Measurements from ENCODE around the gene CDIPT. TPM values are rescaled to one million over a fixed set of nuclear protein-coding genes. Genes with fewer than 3 reads are reported as not detected.
A peak's percentile ranks its signal among the peaks of the same experiment; 100 is the strongest.

The CDIPT gene
- total RNA-seq, 1 experiment from 2014 or later: 60.5 TPM

- Histone ChIP-seq H3K79me2 (ENCODE audit: low read length) (no peaks in the 10 kb centered on the region), H3K4me1 (ENCODE audit: insufficient read depth, low read length) (no peaks in the 10 kb centered on the region), H3K27ac (ENCODE audit: low read length) (no peak overlapping the region), H3F3A (ENCODE audit: low read length, unreplicated experiment) (no peaks in the 10 kb centered on the region), H3K4me3 (ENCODE audit: low read length) (no peak overlapping the region), H3K9me3 (ENCODE audit: low read length) (no peaks in the 10 kb centered on the region), H2AFZ (ENCODE audit: low read length) (no peak overlapping the region), H3K9ac (ENCODE audit: low read length) (no peak overlapping the region), H4K20me1 (ENCODE audit: low read length) (no peaks in the 10 kb centered on the region), H3K4me2 (ENCODE audit: low read length) (no peak overlapping the region), H3K9me2 (replicated peaks; ENCODE audit: low read length) (no peaks in the 10 kb centered on the region), H3K27me3 (ENCODE audit: low read length) (no peaks in the 10 kb centered on the region), H3K36me3 (ENCODE audit: low read depth, low read length) (no peaks in the 10 kb centered on the region)
- intact Hi-C loops (cut with micrococcal nuclease): no loop called here
- ATAC-seq (no peak), DNase-seq (no peak)
- POLR2A ChIA-PET (ENCODE audit: unreplicated experiment): no interaction called here
- TF ChIP-seq, protein P1, sequence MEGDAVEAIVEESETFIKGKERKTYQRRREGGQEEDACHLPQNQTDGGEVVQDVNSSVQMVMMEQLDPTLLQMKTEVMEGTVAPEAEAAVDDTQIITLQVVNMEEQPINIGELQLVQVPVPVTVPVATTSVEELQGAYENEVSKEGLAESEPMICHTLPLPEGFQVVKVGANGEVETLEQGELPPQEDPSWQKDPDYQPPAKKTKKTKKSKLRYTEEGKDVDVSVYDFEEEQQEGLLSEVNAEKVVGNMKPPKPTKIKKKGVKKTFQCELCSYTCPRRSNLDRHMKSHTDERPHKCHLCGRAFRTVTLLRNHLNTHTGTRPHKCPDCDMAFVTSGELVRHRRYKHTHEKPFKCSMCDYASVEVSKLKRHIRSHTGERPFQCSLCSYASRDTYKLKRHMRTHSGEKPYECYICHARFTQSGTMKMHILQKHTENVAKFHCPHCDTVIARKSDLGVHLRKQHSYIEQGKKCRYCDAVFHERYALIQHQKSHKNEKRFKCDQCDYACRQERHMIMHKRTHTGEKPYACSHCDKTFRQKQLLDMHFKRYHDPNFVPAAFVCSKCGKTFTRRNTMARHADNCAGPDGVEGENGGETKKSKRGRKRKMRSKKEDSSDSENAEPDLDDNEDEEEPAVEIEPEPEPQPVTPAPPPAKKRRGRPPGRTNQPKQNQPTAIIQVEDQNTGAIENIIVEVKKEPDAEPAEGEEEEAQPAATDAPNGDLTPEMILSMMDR (conservative IDR thresholded peaks at IDR 0.05; ENCODE audit: low read depth, low read length): no peak
- TF ChIP-seq EZH2phosphoT487 (IDR thresholded peaks at IDR 0.05; ENCODE audit: borderline replicate concordance, low read length) (no peak), EZH2 (IDR thresholded peaks at IDR 0.05; ENCODE audit: low read length, unreplicated experiment) (no peak)
- BruUV-seq (replicated peaks): no TSS peak
- CTCF ChIA-PET: no interaction called here
These were observed 5.5 kb upstream of the CDIPT start for GRCh38 chr16:29868396-29869009.

DNA sequence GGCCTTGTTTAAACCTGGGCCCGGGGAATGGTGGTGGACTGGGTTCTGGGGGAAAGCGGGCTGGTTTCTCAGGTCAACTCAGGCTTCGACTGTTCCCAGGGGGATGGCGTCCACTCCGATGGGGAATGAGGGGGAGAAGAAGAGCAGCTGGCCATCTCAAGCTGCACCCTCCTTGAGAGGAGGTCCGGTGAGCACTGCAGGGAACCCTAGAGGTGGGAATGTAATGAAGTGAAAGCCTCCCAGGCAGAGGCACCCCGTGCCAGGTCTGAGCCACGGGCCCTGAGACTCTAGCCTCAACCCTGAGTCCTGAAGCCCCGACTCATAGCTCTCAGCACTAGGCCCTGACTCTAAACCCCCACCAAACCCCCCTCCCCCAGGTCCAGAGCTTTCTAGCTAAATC lies 1.2 kb upstream of the CDIPT start:
- H3F3A ChIP-seq (ENCODE audit: low read length, unreplicated experiment): no peaks in the 10 kb centered on the region
- H2AFZ ChIP-seq (ENCODE audit: low read length): no peak overlapping the region
- DNase-seq: no peak
- H3K4me3 ChIP-seq (ENCODE audit: low read length): no peak overlapping the region
- H3K27ac ChIP-seq (ENCODE audit: low read length): no peak overlapping the region
- ChIA-PET CTCF (interaction anchor here (0.6 kb wide), 1 partner anchor 46 kb away, joined by 7 read pairs; no protein-coding TSS in a partner anchor), POLR2A (ENCODE audit: unreplicated experiment) (no interaction called here)
- H3K9me3 ChIP-seq (ENCODE audit: low read length): no peaks in the 10 kb centered on the region
- H3K9me2 ChIP-seq (replicated peaks; ENCODE audit: low read length): no peaks in the 10 kb centered on the region
- no peak for ATAC-seq
- H3K9ac ChIP-seq (ENCODE audit: low read length): no peak overlapping the region
- H3K27me3 ChIP-seq (ENCODE audit: low read length): no peaks in the 10 kb centered on the region
- no peaks in the 10 kb centered on the region for H4K20me1 ChIP-seq (ENCODE audit: low read length)
- no peak for TF ChIP-seq EZH2phosphoT487 (IDR thresholded peaks at IDR 0.05; ENCODE audit: borderline replicate concordance, low read length)
- intact Hi-C loops (cut with micrococcal nuclease): loop anchor here (5.0 kb wide), 2 partner anchors 47 to 158 kb away; partner anchors contain the start of genes C16orf92 and PAGR1
- no TSS peak for BruUV-seq (replicated peaks)
- peaks cover 17% of the 10 kb centered on the region for H3K79me2 ChIP-seq (ENCODE audit: low read length)
- H3K4me1 ChIP-seq (ENCODE audit: insufficient read depth, low read length): no peaks in the 10 kb centered on the region
- H3K36me3 ChIP-seq (ENCODE audit: low read depth, low read length): no peaks in the 10 kb centered on the region
- no peak overlapping the region for H3K4me2 ChIP-seq (ENCODE audit: low read length)

DNA sequence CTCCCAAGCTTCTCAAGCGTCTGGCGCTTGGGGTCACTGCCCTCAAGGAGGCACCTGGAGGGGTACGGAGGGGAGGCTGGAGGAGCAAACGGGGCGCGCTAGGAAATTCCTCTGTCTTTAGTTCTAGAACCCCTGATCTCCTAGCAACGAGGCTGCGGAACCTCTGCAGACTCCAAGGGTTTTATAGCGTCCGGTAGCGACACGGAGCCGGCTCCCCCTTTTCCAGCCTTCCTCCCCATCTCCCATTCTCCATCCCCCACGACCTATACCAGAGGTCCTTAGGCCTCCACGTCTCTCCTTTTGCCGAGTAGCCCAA lies 601 bp upstream of the CDIPT start:
- Histone ChIP-seq H3K4me1 (ENCODE audit: insufficient read depth, low read length) (no peaks in the 10 kb centered on the region), H3K79me2 (ENCODE audit: low read length) (peaks cover 17% of the 10 kb centered on the region), H3K9me2 (replicated peaks; ENCODE audit: low read length) (no peaks in the 10 kb centered on the region), H2AFZ (ENCODE audit: low read length) (peak overlapping the region; percentile 65), H3K9me3 (ENCODE audit: low read length) (no peaks in the 10 kb centered on the region), H3K4me3 (ENCODE audit: low read length) (no peak overlapping the region), H3K36me3 (ENCODE audit: low read depth, low read length) (no peaks in the 10 kb centered on the region), H3K27ac (ENCODE audit: low read length) (no peak overlapping the region), H3F3A (ENCODE audit: low read length, unreplicated experiment) (no peaks in the 10 kb centered on the region), H3K4me2 (ENCODE audit: low read length) (peak overlapping the region; percentile 92), H3K9ac (ENCODE audit: low read length) (no peak overlapping the region), H4K20me1 (ENCODE audit: low read length) (no peaks in the 10 kb centered on the region), H3K27me3 (ENCODE audit: low read length) (no peaks in the 10 kb centered on the region)
- TF ChIP-seq, protein P1 (conservative IDR thresholded peaks at IDR 0.05; ENCODE audit: low read depth, low read length): 0 out of 2 replicates have a peak, but pooled peaks have one; percentile 11
- TF ChIP-seq EZH2 (IDR thresholded peaks at IDR 0.05; ENCODE audit: low read length, unreplicated experiment): no peak
- intact Hi-C loops (cut with micrococcal nuclease): loop anchor here (2.0 to 5.0 kb wide), 3 partner anchors 46 to 159 kb away; partner anchors contain the start of genes C16orf92, INO80E and PAGR1
- CTCF ChIA-PET: interaction anchor here (1.0 kb wide), 1 partner anchor 36 kb away, joined by 3 read pairs; the partner anchor contains the start of genes ASPHD1 and SEZ6L2
- no peak for ATAC-seq
- no peak for DNase-seq
- POLR2A ChIA-PET (ENCODE audit: unreplicated experiment): no interaction called here
- no TSS peak for BruUV-seq (replicated peaks)
